Endodermal cell (in vitro differentiated cells): Measurements from ENCODE around the gene PNRC1. TPM values are rescaled to one million over a fixed set of nuclear protein-coding genes. Genes with fewer than 3 reads are reported as not detected.

Source experiments
- DNase-seq: peaks from one replicate; pipeline ENCODE4 v3.0.0-alpha.2; 2017
- H3K27ac ChIP-seq: 2 replicates; pipeline ENCODE4 v1.5.1; 2013; ENCODE audit warnings: mild to moderate bottlenecking, low read depth, low read length, moderate library complexity
- H3K27me3 ChIP-seq: 2 replicates; pipeline ENCODE4 v1.6.1; 2013; ENCODE audit warnings: mild to moderate bottlenecking, low read length, moderate library complexity; ENCODE audit not compliant: insufficient read depth, control insufficient read depth, poor library complexity, severe bottlenecking
- H3K36me3 ChIP-seq: 2 replicates; pipeline ENCODE4 v1.7.0; 2013; ENCODE audit warnings: mild to moderate bottlenecking, low read length, moderate library complexity; ENCODE audit not compliant: control insufficient read depth, insufficient read depth
- H3K4me1 ChIP-seq: one replicate; pipeline ENCODE4 v1.7.0; 2013; ENCODE audit warnings: low read length; ENCODE audit not compliant: control insufficient read depth, insufficient read depth
- H3K4me3 ChIP-seq: 2 replicates; pipeline ENCODE4 v1.5.1; 2013; ENCODE audit warnings: mild to moderate bottlenecking, low read length, moderate library complexity
- H3K9ac ChIP-seq: 2 replicates; pipeline ENCODE4 v1.6.1; 2013; ENCODE audit warnings: mild to moderate bottlenecking, low read length, moderate library complexity; ENCODE audit not compliant: poor library complexity, severe bottlenecking; ENCODE audit errors: extremely low read depth
- H3K9me3 ChIP-seq: 2 replicates; pipeline ENCODE4 v1.6.1; 2013; ENCODE audit warnings: mild to moderate bottlenecking, low read length, moderate library complexity; ENCODE audit not compliant: control insufficient read depth
- H3K27ac Mint-ChIP-seq: 2 replicates; pipeline ENCODE4 v1.8.0; 2020; ENCODE audit warnings: mixed read lengths
- H3K27me3 Mint-ChIP-seq: 2 replicates; pipeline ENCODE4 v1.8.0; 2021; ENCODE audit warnings: mild to moderate bottlenecking, mixed read lengths; ENCODE audit not compliant: insufficient read depth
- H3K36me3 Mint-ChIP-seq: 2 replicates; pipeline ENCODE4 v1.8.0; 2020; ENCODE audit warnings: low read depth, mixed read lengths
- H3K4me1 Mint-ChIP-seq: 2 replicates; pipeline ENCODE4 v1.8.0; 2020; ENCODE audit warnings: mixed read lengths
- H3K4me3 Mint-ChIP-seq: 2 replicates; pipeline ENCODE4 v1.8.0; 2020; ENCODE audit warnings: mild to moderate bottlenecking, moderate library complexity, mixed read lengths
- H3K9me3 Mint-ChIP-seq: 2 replicates; pipeline ENCODE4 v1.8.0; 2020; ENCODE audit warnings: mild to moderate bottlenecking, mixed read lengths
- WGBS, 2 experiments: methylation state at CpG; one replicate each; pipeline versions ENCODE4 v1.1.5 to v1.1.7; 2013; ENCODE audit warnings: missing lambda C conversion rate in 2 of 2, mixed read lengths in 1 of 2; ENCODE audit not compliant: insufficient coverage in 1 of 2, insufficient read length in 1 of 2; 5-methylcytosine and 5-hydroxymethylcytosine counted together
- total RNA-seq, 2 donors: library from RNA; stranded (reverse); fragmentation: NEBNext Ultra II Directional in 1 of 2; extraction: Animal tissue kit (Norgen Biotek cat#: 25700) in 1 of 2; gene quantifications; 2 replicates in 1 of 2; 3 replicates in 1 of 2; pipeline ENCODE4 v1.2.1, GENCODE V29; 2021
- TF ChIP-seq, protein P1 (sequence below): fragments of 200-600 bp; sonication (generic); conservative IDR thresholded peaks from 2 replicates; pipeline ENCODE4 v1.5.0; 2021; ENCODE audit warnings: antibody characterized with exemption, mild to moderate bottlenecking

PNRC1 gene
- total RNA-seq, 2 donors from 2014 or later = 105 to 118 TPM

DNA sequence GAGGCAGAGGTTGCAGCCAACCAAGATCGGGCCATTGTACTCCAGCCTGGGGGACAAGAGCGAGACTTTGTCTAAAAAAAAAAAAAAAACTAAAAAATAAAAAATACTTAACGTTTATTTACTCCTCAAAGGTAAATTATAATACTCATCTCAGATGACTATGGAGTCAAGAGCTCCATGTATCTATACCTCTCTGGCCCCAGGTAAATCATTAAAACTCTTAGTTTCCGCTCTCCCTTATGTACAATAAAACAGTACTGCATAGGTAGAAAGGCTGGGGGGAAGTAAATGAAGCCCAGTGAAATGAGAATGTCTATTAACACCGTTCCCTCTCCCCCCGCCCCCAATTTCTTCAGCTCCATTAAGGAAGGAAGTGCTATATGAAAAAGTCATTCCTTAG is 36.2 kb downstream of the PNRC1 start:
- no peak overlapping the region for H3K27ac Mint-ChIP-seq
- Histone ChIP-seq H3K27ac (no peak overlapping the region), H3K27me3 (peaks cover 13% of the 10 kb centered on the region), H3K9ac (peak overlapping the region; percentile 47), H3K4me1 (no peaks in the 10 kb centered on the region), H3K9me3 (no peaks in the 10 kb centered on the region), H3K36me3 (no peaks in the 10 kb centered on the region), H3K4me3 (peak overlapping the region; percentile 89)
- TF ChIP-seq, protein P1, sequence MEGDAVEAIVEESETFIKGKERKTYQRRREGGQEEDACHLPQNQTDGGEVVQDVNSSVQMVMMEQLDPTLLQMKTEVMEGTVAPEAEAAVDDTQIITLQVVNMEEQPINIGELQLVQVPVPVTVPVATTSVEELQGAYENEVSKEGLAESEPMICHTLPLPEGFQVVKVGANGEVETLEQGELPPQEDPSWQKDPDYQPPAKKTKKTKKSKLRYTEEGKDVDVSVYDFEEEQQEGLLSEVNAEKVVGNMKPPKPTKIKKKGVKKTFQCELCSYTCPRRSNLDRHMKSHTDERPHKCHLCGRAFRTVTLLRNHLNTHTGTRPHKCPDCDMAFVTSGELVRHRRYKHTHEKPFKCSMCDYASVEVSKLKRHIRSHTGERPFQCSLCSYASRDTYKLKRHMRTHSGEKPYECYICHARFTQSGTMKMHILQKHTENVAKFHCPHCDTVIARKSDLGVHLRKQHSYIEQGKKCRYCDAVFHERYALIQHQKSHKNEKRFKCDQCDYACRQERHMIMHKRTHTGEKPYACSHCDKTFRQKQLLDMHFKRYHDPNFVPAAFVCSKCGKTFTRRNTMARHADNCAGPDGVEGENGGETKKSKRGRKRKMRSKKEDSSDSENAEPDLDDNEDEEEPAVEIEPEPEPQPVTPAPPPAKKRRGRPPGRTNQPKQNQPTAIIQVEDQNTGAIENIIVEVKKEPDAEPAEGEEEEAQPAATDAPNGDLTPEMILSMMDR = no peak
- H3K4me1 Mint-ChIP-seq = peaks cover 5% of the 10 kb centered on the region
- H3K9me3 Mint-ChIP-seq = no peaks in the 10 kb centered on the region
- peaks cover 38% of the 10 kb centered on the region for H3K27me3 Mint-ChIP-seq
- H3K36me3 Mint-ChIP-seq = no peaks in the 10 kb centered on the region
- 63% methylated on average over 6 of the region's 6 CpGs; no CpG with 5 or more reads in 1 of the 2 experiments for WGBS, 2 experiments
- DNase-seq = no peak
- H3K4me3 Mint-ChIP-seq = peak overlapping the region; percentile 73

DNA sequence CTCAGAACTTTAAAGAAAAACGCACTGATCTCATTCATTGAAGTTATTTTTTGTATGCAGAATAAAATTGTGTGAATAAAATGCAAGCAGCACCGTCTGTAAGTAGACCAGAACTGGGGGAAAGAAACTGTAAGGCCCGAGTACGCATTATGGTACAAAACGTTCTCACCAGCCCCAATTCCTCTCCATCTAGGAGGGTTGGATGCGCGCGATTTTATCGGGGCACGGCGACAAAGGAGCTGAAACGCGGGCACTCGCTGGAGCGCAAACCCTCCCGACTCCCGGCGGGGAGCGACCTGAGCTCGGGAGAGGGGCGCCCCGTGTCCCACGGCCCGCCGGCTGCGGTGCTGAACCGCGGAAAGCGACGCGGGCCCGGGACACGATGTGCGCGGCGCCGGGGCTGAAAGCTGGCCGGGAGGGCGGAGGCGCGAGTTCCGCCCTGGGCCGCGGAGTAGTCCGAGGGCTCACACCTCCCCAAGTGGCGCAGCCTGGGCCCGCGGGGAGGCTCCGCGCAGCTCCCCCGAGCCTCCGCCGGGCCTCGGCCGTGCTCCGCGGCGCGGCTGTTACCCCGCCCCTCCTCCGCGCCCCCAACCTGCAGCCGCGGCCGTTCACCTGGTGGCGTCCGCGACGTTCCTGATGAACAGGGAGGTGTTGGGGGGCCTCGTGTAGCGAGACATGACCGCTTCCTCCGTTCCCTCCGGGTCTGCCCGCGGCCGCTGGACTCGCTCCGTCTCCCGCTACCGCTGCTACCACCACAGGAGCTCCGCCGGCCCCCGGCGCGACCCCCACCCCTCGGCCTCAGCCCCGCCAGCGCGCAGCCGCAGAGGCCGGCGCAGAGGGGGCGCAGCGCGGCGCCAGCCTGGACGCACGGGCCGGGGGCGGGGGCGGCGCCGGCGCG is 36.9 kb downstream of the PNRC1 start, which contains the start of gene SRSF12:
Gene SRSF12, minus strand, starts transcription at position 861 of the 898 bp plus-strand sequence. Its CDS starts 184 bp downstream, at position 677.
- 0 to 2% methylated on average over 9 to 106 of the region's 106 CpGs for WGBS, 2 experiments
- peaks cover 5% of the 10 kb centered on the region for H3K4me1 Mint-ChIP-seq
- Histone ChIP-seq H3K27me3 (peaks cover 13% of the 10 kb centered on the region), H3K4me3 (peak within 1 kb of the TSS; percentile 89), H3K27ac (no peak within 1 kb of the TSS), H3K9me3 (no peaks in the 10 kb centered on the region), H3K36me3 (no peaks in the 10 kb centered on the region), H3K9ac (peak within 1 kb of the TSS; percentile 47), H3K4me1 (no peaks in the 10 kb centered on the region)
- TF ChIP-seq, protein P1 = peak; percentile 23
- H3K27me3 Mint-ChIP-seq = peaks cover 38% of the 10 kb centered on the region
- DNase-seq = peak; percentile 84
- H3K27ac Mint-ChIP-seq = peak within 1 kb of the TSS; percentile 6
- no peaks in the 10 kb centered on the region for H3K36me3 Mint-ChIP-seq
- no peaks in the 10 kb centered on the region for H3K9me3 Mint-ChIP-seq
- H3K4me3 Mint-ChIP-seq = peak within 1 kb of the TSS; percentile 73

DNA sequence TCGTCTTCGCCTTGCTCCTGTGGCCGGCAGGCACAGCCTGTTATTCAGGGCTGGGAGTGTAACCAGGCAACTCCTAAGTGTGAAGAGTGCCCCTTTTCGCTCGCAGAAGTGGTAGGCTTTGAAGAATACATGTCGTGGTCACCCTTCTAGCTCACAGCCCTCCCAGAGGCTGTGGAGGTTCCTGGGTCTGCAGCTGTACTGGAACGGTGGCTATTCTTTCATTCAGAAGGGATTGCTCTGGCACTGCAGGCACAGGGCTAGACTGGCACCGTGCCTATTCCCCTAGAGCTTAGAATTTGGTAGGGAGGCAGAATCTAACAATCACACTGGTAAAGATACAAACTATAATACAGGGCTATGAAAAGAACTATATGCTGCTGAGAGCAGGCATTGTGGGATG is 38.4 kb downstream of the PNRC1 start:
- no peak overlapping the region for H3K27ac ChIP-seq
- H3K9ac ChIP-seq = no peak overlapping the region
- no peaks in the 10 kb centered on the region for H3K36me3 ChIP-seq
- Mint-ChIP-seq H3K9me3 (no peaks in the 10 kb centered on the region), H3K4me3 (peak overlapping the region; percentile 73), H3K36me3 (no peaks in the 10 kb centered on the region), H3K27me3 (peaks cover 40% of the 10 kb centered on the region), H3K27ac (no peak overlapping the region), H3K4me1 (peaks cover 5% of the 10 kb centered on the region)
- TF ChIP-seq, protein P1 = no peak
- no peak overlapping the region for H3K4me3 ChIP-seq
- peaks cover 13% of the 10 kb centered on the region for H3K27me3 ChIP-seq
- H3K4me1 ChIP-seq = no peaks in the 10 kb centered on the region
- WGBS, 2 experiments = 82 to 84% methylated on average over 6 to 8 of the region's 8 CpGs
- DNase-seq = peak; percentile 47
- H3K9me3 ChIP-seq = no peaks in the 10 kb centered on the region
